Raji (cell line): Measurements from ENCODE around the gene SLC11A2.

ENCODE experiments used
- POLR2A ChIP-seq: IDR thresholded peaks from 2 replicates; pipeline ENCODE4 v1.6.1; 2011; ENCODE audit warnings: low read depth, low read length, control low read depth; ENCODE audit not compliant: insufficient read depth

The SLC11A2 gene

DNA sequence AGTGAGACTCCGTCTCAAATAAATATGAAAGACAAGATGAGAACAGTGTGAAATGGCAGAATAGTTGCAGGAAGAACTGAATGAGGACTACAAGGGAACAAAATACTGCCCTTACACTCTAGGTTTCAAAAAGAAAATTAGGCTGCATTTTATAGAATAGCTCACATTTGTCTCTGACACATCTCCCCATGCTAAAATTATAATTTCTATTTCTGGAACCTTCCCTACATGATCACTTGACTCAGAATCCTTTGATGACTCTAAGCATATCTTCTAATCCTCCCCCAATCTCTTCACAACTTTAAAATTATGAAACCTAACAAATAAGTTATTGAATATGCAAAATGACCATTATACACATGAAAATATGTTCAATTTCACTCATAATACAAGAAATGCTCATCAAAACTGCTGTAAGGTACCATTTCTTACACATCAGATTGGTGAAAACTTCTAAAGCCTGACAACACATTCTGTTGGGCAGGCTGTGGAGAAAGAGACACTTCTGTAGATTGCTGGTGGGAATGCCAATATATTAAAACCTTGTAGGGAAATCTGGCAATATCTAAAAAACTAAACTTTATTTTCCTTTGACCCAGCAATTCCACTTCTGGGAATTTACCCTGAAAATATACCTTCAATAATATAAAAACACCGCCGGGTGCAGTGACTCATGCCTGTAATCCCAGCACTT, 78.1 kb downstream of the SLC11A2 start:
- no peak for TF ChIP-seq POLR2A

GRCh38 chr12:50937653-50938052, 88.5 kb downstream of the SLC11A2 start:
- TF ChIP-seq POLR2A = no peak

DNA sequence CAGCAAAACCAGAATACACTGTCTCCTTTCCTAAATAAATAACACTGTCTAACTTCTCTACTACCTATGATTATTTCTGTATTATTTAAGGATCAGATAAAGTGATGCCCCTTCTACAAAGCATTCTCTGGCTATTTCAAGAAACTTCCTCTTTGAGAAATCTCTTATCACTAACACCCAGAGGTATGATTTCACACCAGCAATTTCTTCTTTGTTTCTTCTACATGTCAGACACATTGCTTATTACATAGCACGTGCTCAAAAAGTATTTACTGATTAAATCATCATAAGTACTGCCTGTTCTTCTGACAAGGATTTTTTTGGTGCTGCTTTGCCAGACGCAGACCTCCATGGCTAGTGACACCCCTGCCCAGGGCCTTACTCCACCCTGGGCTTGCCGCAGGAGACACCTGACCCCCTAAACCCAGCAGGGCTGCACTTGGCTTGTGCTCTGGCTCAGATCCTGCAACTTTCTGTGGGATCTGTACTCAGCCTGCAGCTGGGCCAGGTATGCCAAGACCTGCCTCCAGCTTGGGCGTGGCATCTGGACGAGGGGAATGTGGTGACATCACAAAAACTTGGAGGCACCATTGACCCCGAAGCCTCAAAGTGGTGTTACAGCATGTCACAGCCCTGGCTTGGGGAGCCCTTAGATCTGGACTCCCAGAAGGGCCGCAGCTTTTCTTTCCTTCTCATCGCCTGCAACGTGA, 89.2 kb downstream of the SLC11A2 start:
- TF ChIP-seq POLR2A = no peak

DNA sequence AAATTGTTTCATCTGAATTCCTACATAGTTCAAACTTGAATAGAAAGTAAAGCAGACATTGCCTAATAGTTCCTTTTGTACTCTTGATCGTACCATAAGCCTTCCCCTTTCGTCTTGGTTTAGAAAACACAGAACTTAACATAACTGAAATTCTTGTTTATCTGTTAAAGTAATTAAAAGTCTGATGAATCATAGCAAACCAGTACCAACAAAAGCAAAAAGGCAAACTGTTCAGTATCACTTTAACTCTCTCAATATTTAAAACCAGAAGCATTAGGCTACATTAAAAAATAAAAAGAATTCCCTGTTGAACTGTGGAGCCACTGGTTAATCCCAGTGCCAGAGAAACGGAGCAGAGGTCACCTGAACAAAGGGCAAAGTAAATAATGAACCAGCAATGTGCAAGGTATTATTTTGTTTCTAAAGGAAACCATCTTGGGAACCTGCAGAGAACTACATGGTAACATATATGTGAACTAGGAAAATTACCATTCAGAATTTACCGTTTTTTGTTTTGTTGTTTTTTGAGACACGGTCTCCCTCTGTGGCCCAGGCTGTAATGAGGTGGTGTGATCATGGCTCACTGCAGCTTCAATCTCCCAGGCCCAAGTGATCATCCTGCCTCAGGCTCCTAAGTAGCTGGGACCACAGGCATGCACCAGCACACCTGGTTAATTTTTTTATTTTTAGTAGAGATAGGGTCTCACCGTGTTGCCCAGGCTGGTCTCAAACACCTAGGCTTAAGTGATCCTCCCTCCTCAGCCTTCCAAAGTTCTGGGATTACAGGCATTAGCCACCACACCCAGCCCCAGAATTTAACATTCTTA, 91.0 kb downstream of the SLC11A2 start:
- TF ChIP-seq POLR2A = no peak

- no peak for TF ChIP-seq POLR2A
Measured at GRCh38 chr12:50934371-50934851, 91.8 kb downstream of the SLC11A2 start.

GRCh38 chr12:50933459-50934124, 92.6 kb downstream of the SLC11A2 start:
- 0 out of 2 replicates have a peak, but pooled peaks have one; percentile 38 for TF ChIP-seq POLR2A

DNA sequence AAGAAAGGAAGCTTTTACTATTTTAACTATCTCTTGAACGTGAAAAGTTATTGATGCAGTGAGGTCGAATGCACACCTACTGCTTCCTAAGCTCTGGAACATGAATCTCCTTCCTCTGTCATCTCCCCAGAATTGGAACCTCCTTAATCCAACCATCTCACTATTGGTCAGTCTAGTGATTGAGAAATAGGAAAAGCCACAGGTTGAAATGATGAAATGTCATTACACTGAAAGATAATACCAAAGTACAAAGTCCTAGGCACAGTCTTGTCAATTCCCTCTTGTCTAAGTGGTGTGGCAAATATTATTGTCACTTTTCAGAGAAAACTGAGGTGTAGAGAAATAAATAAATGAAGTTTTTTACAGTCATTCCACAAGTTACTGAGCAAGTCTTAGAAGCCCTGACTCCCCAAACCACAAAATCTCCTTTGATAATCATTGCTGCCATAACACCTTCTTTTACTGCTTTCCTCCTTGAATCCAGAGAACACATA, 93.3 kb downstream of the SLC11A2 start:
- no peak for TF ChIP-seq POLR2A

GRCh38 chr12:50929831-50930230, 96.4 kb downstream of the SLC11A2 start:
- no peak for TF ChIP-seq POLR2A
